Pons (tissue), 1 donor: ENCODE measurements around the gene CCL24.
"Not testable (repeated sequence)": the region's sequence is repeated elsewhere in the genome, so short reads cannot be mapped to it uniquely, and the experiment has no call there.

Source experiments
- DNase-seq: peaks from one replicate; pipeline ENCODE4 v3.0.0-alpha.2; 2016; ENCODE audit warnings: low spot score

CCL24 gene

GRCh38 chr7:75819711-75820110 is 6.1 kb upstream of the CCL24 start:
- no peak for DNase-seq

- DNase-seq: no peak
Measured at GRCh38 chr7:75818472-75818871, 4.9 kb upstream of the CCL24 start.

GRCh38 chr7:75817116-75817515 is 3.5 kb upstream of the CCL24 start:
- DNase-seq: no peak

- DNase-seq: no peak
Measured at GRCh38 chr7:75815418-75816064, 1.9 kb upstream of the CCL24 start.

- DNase-seq: no peak
Measured at GRCh38 chr7:75814407-75814947, 871 bp upstream of the CCL24 start.

GRCh38 chr7:75813084-75813483 is 522 bp downstream of the CCL24 start:
- no peak for DNase-seq

GRCh38 chr7:75811894-75812678 is 1.5 kb downstream of the CCL24 start:
- no peak for DNase-seq

GRCh38 chr7:75809396-75809795 is 4.2 kb downstream of the CCL24 start:
- no peak for DNase-seq

- no peak for DNase-seq
Measured at GRCh38 chr7:75808106-75808505, 5.5 kb downstream of the CCL24 start.

GRCh38 chr7:75807452-75807851 is 6.2 kb downstream of the CCL24 start:
- DNase-seq: no peak

- no peak for DNase-seq
Measured at GRCh38 chr7:75806560-75807307, 6.9 kb downstream of the CCL24 start.

- DNase-seq: no peak
Measured at GRCh38 chr7:75804705-75805104, 8.9 kb downstream of the CCL24 start.

- no peak for DNase-seq
Measured at GRCh38 chr7:75804004-75804403, 9.6 kb downstream of the CCL24 start.

- DNase-seq: no peak
Measured at GRCh38 chr7:75802552-75802821, 11.1 kb downstream of the CCL24 start.

- DNase-seq: no peak
Measured at GRCh38 chr7:75798770-75799169, 14.8 kb downstream of the CCL24 start.

- DNase-seq: no peak
Measured at GRCh38 chr7:75796420-75796819, 17.2 kb downstream of the CCL24 start.

GRCh38 chr7:75795831-75796285 is 17.7 kb downstream of the CCL24 start:
- DNase-seq: peak; percentile 3

- DNase-seq: no peak
Measured at GRCh38 chr7:75793676-75794075, 19.9 kb downstream of the CCL24 start.

- not testable (repeated sequence) for DNase-seq
Measured at GRCh38 chr7:75792567-75792966, 21.0 kb downstream of the CCL24 start.

GRCh38 chr7:75789361-75789924 is 24.2 kb downstream of the CCL24 start:
- DNase-seq: no peak

- not testable (repeated sequence) for DNase-seq
Measured at GRCh38 chr7:75788154-75788847, 25.3 kb downstream of the CCL24 start.

- not testable (repeated sequence) for DNase-seq
Measured at GRCh38 chr7:75783058-75783457, 30.5 kb downstream of the CCL24 start.
